ENCODE measurements around the gene CHMP1B.

Gene CHMP1B

DNA sequence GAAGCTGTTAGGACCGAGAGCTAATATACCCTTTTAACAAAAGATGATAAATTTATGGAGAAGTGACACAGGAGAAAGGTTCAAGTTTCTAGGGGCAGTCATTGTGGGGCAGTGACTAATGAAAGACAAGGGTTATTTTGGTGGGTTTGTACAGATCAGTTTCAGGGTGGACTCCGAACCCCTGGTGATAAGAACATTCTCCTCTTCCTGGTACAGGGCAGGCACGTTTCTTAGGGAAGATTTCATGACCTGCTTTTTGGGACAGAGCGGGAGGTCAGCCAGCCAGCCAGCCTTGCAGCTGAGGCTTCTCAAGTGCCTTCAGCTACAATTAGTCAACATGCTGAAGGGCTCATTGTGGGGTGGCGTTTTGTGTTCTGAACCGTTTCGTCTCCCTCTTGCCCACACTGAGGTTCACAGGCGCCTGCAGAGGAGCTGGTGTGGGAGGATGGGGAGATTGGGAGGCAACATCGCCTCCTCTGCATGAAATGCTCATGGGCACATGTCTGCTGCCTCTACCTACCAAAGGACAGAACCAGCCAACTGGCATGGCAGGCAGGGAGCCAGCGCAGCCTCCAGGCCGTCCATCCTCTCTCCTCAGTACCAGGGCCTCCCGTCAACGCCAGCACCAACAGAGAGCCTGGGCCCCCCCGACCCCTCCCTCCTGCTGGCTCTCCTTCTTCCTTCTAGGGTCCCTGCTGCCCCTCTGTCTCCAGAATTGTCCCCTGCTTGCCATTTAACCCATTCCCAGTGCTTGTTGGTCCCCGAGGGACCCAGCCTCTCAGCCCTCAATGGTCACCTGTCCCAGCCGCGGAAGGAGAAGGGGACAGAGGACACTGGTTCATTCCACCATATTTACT is 9.6 kb downstream of the CHMP1B start:
- no peak for DNase-seq (ENCODE audit: low read depth, low spot score)
- no peaks in the 10 kb centered on the region for H3K9me3 ChIP-seq (ENCODE audit: insufficient read depth, low read length)
- TF ChIP-seq ZNF274 (IDR thresholded peaks at IDR 0.05; ENCODE audit: low read depth, low read length), result no peak
- no peak for TF ChIP-seq SUZ12 (IDR thresholded peaks at IDR 0.05; ENCODE audit: extremely low read depth, insufficient read depth, insufficient read length)
- TF ChIP-seq YY1 (IDR thresholded peaks at IDR 0.05; ENCODE audit: insufficient read depth, insufficient read length), result no peak

DNA sequence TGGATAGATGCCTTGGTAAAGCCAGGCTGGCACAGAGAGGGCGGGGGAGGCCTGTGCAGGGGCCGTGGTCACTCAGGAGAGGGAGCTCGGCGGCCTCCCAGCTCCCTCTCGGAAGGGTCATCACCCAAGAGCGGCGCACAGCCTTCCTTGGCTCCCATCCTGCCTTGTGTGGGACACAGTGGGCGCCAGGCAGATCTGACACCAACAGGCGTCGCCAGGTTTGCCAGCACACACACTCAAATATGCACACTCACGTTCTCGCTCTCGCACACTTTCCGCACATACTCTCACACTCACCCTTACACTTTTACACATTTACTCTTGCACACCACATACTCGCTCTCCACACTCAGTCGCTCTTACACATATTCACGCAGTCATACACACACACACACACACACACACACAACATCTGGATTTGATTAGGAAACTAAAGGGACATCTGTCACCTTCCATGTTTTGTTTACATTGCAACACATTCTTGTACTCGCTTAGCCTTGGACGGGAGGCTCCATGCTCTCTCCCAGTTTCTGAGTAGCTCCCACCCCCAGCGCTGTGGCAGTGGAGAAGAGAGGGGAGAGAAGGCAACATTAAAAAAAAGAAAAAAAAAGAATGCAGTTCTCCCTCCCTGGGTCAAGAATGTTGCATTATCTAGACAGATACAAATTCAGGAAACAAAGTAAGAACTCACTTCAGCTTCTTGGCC is 10.5 kb downstream of the CHMP1B start:
- no peaks in the 10 kb centered on the region for H3K4me1 ChIP-seq (ENCODE audit: insufficient read depth, insufficient read length)
- DNase-seq (ENCODE audit: low read depth, low spot score), result no peak

More for the DNA sequence above, 9.6 kb downstream of the CHMP1B start:
- Histone ChIP-seq H3K36me3 (ENCODE audit: insufficient read depth, insufficient read length, low read length) (no peaks in the 10 kb centered on the region), H3K4me1 (ENCODE audit: insufficient read depth, insufficient read length) (no peaks in the 10 kb centered on the region), H3K9ac (ENCODE audit: insufficient read length, low read depth) (no peak overlapping the region), H3K27me3 (ENCODE audit: insufficient read depth, insufficient read length) (no peaks in the 10 kb centered on the region), H3K4me3 (ENCODE audit: insufficient read length, low read depth) (no peak overlapping the region)

GRCh38 chr18:11862468-11863137 is 11.4 kb downstream of the CHMP1B start:
- peaks cover 2% of the 10 kb centered on the region for H3K36me3 ChIP-seq (ENCODE audit: insufficient read depth, insufficient read length, low read length)
- no peak for DNase-seq (ENCODE audit: low read depth, low spot score)
- no peaks in the 10 kb centered on the region for H3K4me1 ChIP-seq (ENCODE audit: insufficient read depth, insufficient read length)
- no peaks in the 10 kb centered on the region for H3K27me3 ChIP-seq (ENCODE audit: insufficient read depth, insufficient read length)
- TF ChIP-seq ZNF274 (IDR thresholded peaks at IDR 0.05; ENCODE audit: low read depth, low read length) (no peak), SUZ12 (IDR thresholded peaks at IDR 0.05; ENCODE audit: extremely low read depth, insufficient read depth, insufficient read length) (no peak), YY1 (IDR thresholded peaks at IDR 0.05; ENCODE audit: insufficient read depth, insufficient read length) (no peak)
- no peaks in the 10 kb centered on the region for H3K9me3 ChIP-seq (ENCODE audit: insufficient read depth, low read length)
- no peak overlapping the region for H3K9ac ChIP-seq (ENCODE audit: insufficient read length, low read depth)
- no peak overlapping the region for H3K4me3 ChIP-seq (ENCODE audit: insufficient read length, low read depth)

More for the DNA sequence above, 10.5 kb downstream of the CHMP1B start:
- Histone ChIP-seq H3K9ac (ENCODE audit: insufficient read length, low read depth) (no peak overlapping the region), H3K27me3 (ENCODE audit: insufficient read depth, insufficient read length) (no peaks in the 10 kb centered on the region), H3K9me3 (ENCODE audit: insufficient read depth, low read length) (no peaks in the 10 kb centered on the region), H3K4me3 (ENCODE audit: insufficient read length, low read depth) (no peak overlapping the region), H3K36me3 (ENCODE audit: insufficient read depth, insufficient read length, low read length) (no peaks in the 10 kb centered on the region)
- TF ChIP-seq SUZ12 (IDR thresholded peaks at IDR 0.05; ENCODE audit: extremely low read depth, insufficient read depth, insufficient read length), result no peak
- no peak for TF ChIP-seq ZNF274 (IDR thresholded peaks at IDR 0.05; ENCODE audit: low read depth, low read length)
- no peak for TF ChIP-seq YY1 (IDR thresholded peaks at IDR 0.05; ENCODE audit: insufficient read depth, insufficient read length)

GRCh38 chr18:11864471-11864870 is 13.3 kb downstream of the CHMP1B start:
- Histone ChIP-seq H3K36me3 (ENCODE audit: insufficient read depth, insufficient read length, low read length) (peaks cover 6% of the 10 kb centered on the region), H3K4me3 (ENCODE audit: insufficient read length, low read depth) (no peak overlapping the region), H3K9ac (ENCODE audit: insufficient read length, low read depth) (no peak overlapping the region), H3K9me3 (ENCODE audit: insufficient read depth, low read length) (no peaks in the 10 kb centered on the region), H3K27me3 (ENCODE audit: insufficient read depth, insufficient read length) (no peaks in the 10 kb centered on the region), H3K4me1 (ENCODE audit: insufficient read depth, insufficient read length) (no peaks in the 10 kb centered on the region)
- no peak for TF ChIP-seq SUZ12 (IDR thresholded peaks at IDR 0.05; ENCODE audit: extremely low read depth, insufficient read depth, insufficient read length)
- TF ChIP-seq YY1 (IDR thresholded peaks at IDR 0.05; ENCODE audit: insufficient read depth, insufficient read length), result no peak
- TF ChIP-seq ZNF274 (IDR thresholded peaks at IDR 0.05; ENCODE audit: low read depth, low read length), result no peak
- DNase-seq (ENCODE audit: low read depth, low spot score), result no peak

- no peak overlapping the region for H3K9ac ChIP-seq (ENCODE audit: insufficient read length, low read depth)
- no peaks in the 10 kb centered on the region for H3K4me1 ChIP-seq (ENCODE audit: insufficient read depth, insufficient read length)
- TF ChIP-seq SUZ12 (IDR thresholded peaks at IDR 0.05; ENCODE audit: extremely low read depth, insufficient read depth, insufficient read length), result no peak
- no peak for TF ChIP-seq YY1 (IDR thresholded peaks at IDR 0.05; ENCODE audit: insufficient read depth, insufficient read length)
- TF ChIP-seq ZNF274 (IDR thresholded peaks at IDR 0.05; ENCODE audit: low read depth, low read length), result no peak
- no peak overlapping the region for H3K4me3 ChIP-seq (ENCODE audit: insufficient read length, low read depth)
- no peaks in the 10 kb centered on the region for H3K9me3 ChIP-seq (ENCODE audit: insufficient read depth, low read length)
- DNase-seq (ENCODE audit: low read depth, low spot score), result no peak
- no peaks in the 10 kb centered on the region for H3K27me3 ChIP-seq (ENCODE audit: insufficient read depth, insufficient read length)
- peaks cover 6% of the 10 kb centered on the region for H3K36me3 ChIP-seq (ENCODE audit: insufficient read depth, insufficient read length, low read length)
These were observed 13.9 kb downstream of the CHMP1B start for GRCh38 chr18:11865071-11865470.

GRCh38 chr18:11866329-11866728 is 15.1 kb downstream of the CHMP1B start:
- DNase-seq (ENCODE audit: low read depth, low spot score), result no peak
- no peak overlapping the region for H3K9ac ChIP-seq (ENCODE audit: insufficient read length, low read depth)
- H3K9me3 ChIP-seq (ENCODE audit: insufficient read depth, low read length), result no peaks in the 10 kb centered on the region
- H3K4me1 ChIP-seq (ENCODE audit: insufficient read depth, insufficient read length), result no peaks in the 10 kb centered on the region
- H3K4me3 ChIP-seq (ENCODE audit: insufficient read length, low read depth), result no peak overlapping the region
- peaks cover 6% of the 10 kb centered on the region for H3K36me3 ChIP-seq (ENCODE audit: insufficient read depth, insufficient read length, low read length)
- H3K27me3 ChIP-seq (ENCODE audit: insufficient read depth, insufficient read length), result no peaks in the 10 kb centered on the region
- TF ChIP-seq ZNF274 (IDR thresholded peaks at IDR 0.05; ENCODE audit: low read depth, low read length), result no peak
- TF ChIP-seq YY1 (IDR thresholded peaks at IDR 0.05; ENCODE audit: insufficient read depth, insufficient read length), result no peak
- no peak for TF ChIP-seq SUZ12 (IDR thresholded peaks at IDR 0.05; ENCODE audit: extremely low read depth, insufficient read depth, insufficient read length)
